Measurements from ENCODE around the gene EPS8L2. TPM values are rescaled to one million over a fixed set of nuclear protein-coding genes. Genes with fewer than 3 reads are reported as not detected.
A peak's percentile ranks its signal among the peaks of the same experiment; 100 is the strongest.

Gene EPS8L2
- total RNA-seq, 1 experiment from 2014 or later = 119 TPM

DNA sequence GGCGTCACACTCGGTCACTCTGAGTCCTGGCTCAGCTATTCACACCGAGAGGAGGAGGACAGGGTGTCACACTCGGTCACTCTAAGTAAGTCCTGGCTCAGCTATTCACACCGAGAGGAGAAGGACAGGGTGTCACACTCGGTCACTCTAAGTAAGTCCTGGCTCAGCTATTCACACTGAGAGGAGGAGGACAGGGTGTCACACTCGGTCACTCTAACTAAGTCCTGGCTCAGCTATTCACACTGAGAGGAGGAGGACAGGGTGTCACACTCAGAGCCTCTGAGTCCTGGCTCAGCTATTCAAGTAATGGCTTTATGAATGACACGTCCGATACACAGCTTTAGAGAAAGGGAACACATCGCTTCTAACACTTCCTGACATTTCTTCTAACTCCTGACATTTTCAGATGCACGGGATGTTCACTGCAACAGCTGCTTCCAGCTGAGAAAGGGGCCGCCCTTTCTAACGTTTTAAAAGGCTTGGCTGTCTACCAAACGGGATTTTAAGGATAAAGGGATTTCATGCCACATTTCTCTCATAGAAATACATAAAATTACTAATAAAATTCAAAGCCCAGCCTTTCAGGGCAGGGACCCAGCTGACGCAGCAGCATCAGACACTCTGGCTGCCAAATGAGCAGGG is 40.8 kb upstream of the EPS8L2 start:
- ChIA-PET POLR2A (no interaction called here), CTCF (interaction anchor here (0.6 kb wide), 1 partner anchor 989 kb away, joined by 3 read pairs; no protein-coding TSS in a partner anchor)
- H3K4me3 Mint-ChIP-seq (ENCODE audit: unreplicated experiment) = no peak overlapping the region
- peaks cover 49% of the 10 kb centered on the region for H3K36me3 Mint-ChIP-seq (ENCODE audit: insufficient read depth, unreplicated experiment)
- H3K27ac Mint-ChIP-seq (ENCODE audit: low read depth, unreplicated experiment) = peak overlapping the region; percentile 25
- intact Hi-C loops (cut with micrococcal nuclease) = no loop called here
- BruUV-seq (replicated peaks) = no TSS peak
- TF ChIP-seq CTCF (IDR thresholded peaks at IDR 0.05; ENCODE audit: unreplicated experiment) = no peak
- H3K27me3 Mint-ChIP-seq (ENCODE audit: insufficient read depth, unreplicated experiment) = no peaks in the 10 kb centered on the region
- DNase-seq (ENCODE audit: unreplicated experiment) = no peak
- H3K9me3 Mint-ChIP-seq (ENCODE audit: unreplicated experiment) = no peaks in the 10 kb centered on the region
- no peaks in the 10 kb centered on the region for H3K4me1 Mint-ChIP-seq (ENCODE audit: insufficient read depth, unreplicated experiment)

GRCh38 chr11:665704-666281 is 40.2 kb upstream of the EPS8L2 start:
- H3K27ac Mint-ChIP-seq (ENCODE audit: low read depth, unreplicated experiment) = peak overlapping the region; percentile 25
- no peak overlapping the region for H3K4me3 Mint-ChIP-seq (ENCODE audit: unreplicated experiment)
- BruUV-seq (replicated peaks) = no TSS peak
- no peaks in the 10 kb centered on the region for H3K4me1 Mint-ChIP-seq (ENCODE audit: insufficient read depth, unreplicated experiment)
- no peaks in the 10 kb centered on the region for H3K27me3 Mint-ChIP-seq (ENCODE audit: insufficient read depth, unreplicated experiment)
- ChIA-PET CTCF (no interaction called here), POLR2A (no interaction called here)
- H3K9me3 Mint-ChIP-seq (ENCODE audit: unreplicated experiment) = no peaks in the 10 kb centered on the region
- intact Hi-C loops (cut with micrococcal nuclease) = no loop called here
- DNase-seq (ENCODE audit: unreplicated experiment) = no peak
- TF ChIP-seq CTCF (IDR thresholded peaks at IDR 0.05; ENCODE audit: unreplicated experiment) = no peak
- H3K36me3 Mint-ChIP-seq (ENCODE audit: insufficient read depth, unreplicated experiment) = peaks cover 52% of the 10 kb centered on the region

DNA sequence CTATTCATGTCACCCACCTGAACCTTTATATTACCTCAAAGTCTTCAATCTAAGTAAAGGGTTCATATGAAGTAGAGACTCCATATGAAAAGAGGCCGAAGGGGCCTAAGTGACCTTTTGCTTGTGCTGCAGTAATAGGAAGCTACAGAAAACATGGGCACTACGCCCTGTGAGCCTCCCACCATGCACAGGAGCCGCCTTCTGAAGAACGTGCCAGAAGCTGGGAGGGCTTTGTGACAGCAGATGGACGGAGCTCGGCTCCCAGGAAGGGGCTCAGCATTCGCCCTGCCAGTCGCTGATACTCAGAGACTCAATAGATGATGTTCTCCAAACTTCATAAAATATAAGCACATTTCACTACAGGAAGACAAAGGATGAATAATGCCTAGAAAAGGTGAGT is 32.2 kb upstream of the EPS8L2 start:
- ChIA-PET POLR2A (interaction anchor here (0.6 to 0.8 kb wide), 2 partner anchors 27 to 51 kb away, joined by 3 read pairs; no protein-coding TSS in a partner anchor), CTCF (interaction anchor here (0.8 to 0.9 kb wide), 3 partner anchors 9 to 49 kb away, joined by 3 to 4 read pairs (median 3); no protein-coding TSS in a partner anchor)
- DNase-seq (ENCODE audit: unreplicated experiment) = no peak
- Mint-ChIP-seq H3K4me3 (ENCODE audit: unreplicated experiment) (no peak overlapping the region), H3K36me3 (ENCODE audit: insufficient read depth, unreplicated experiment) (peaks cover 74% of the 10 kb centered on the region), H3K4me1 (ENCODE audit: insufficient read depth, unreplicated experiment) (no peaks in the 10 kb centered on the region), H3K27ac (ENCODE audit: low read depth, unreplicated experiment) (no peak overlapping the region), H3K9me3 (ENCODE audit: unreplicated experiment) (no peaks in the 10 kb centered on the region), H3K27me3 (ENCODE audit: insufficient read depth, unreplicated experiment) (no peaks in the 10 kb centered on the region)
- BruUV-seq (replicated peaks) = no TSS peak
- TF ChIP-seq CTCF (IDR thresholded peaks at IDR 0.05; ENCODE audit: unreplicated experiment) = no peak
- intact Hi-C loops (cut with micrococcal nuclease) = no loop called here

DNA sequence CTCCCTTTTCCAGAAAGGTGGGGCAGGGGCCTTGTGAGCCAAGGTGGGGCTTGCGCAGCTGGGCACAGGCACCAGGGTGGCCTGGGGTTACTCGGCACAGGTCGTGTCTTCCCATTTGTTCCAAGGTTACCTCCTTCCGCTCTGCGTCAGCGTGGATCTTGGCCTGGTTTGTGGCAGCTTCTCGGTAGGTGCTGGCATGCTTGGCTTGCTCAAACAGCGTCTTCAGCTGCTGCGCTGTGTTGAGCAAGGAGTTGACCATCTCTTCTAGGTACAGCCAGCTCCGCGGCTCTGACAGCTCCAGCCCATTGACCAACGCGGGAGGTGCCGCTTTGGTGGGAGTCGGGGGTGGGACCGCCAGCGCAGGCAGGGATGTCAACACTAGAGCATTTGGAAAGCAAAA is 31.6 kb upstream of the EPS8L2 start:
- POLR2A ChIA-PET = interaction anchor here (0.8 kb wide), 1 partner anchor 28 kb away, joined by 3 read pairs; no protein-coding TSS in a partner anchor
- peaks cover 75% of the 10 kb centered on the region for H3K36me3 Mint-ChIP-seq (ENCODE audit: insufficient read depth, unreplicated experiment)

More for the DNA sequence above, 31.6 kb upstream of the EPS8L2 start:
- no peak overlapping the region for H3K27ac Mint-ChIP-seq (ENCODE audit: low read depth, unreplicated experiment)
- intact Hi-C loops (cut with micrococcal nuclease) = no loop called here
- no peak overlapping the region for H3K4me3 Mint-ChIP-seq (ENCODE audit: unreplicated experiment)
- no TSS peak for BruUV-seq (replicated peaks)
- H3K9me3 Mint-ChIP-seq (ENCODE audit: unreplicated experiment) = no peaks in the 10 kb centered on the region
- DNase-seq (ENCODE audit: unreplicated experiment) = no peak
- TF ChIP-seq CTCF (IDR thresholded peaks at IDR 0.05; ENCODE audit: unreplicated experiment) = no peak
- CTCF ChIA-PET = interaction anchor here (0.7 to 0.9 kb wide), 4 partner anchors 9 to 48 kb away, joined by 3 to 4 read pairs (median 3); no protein-coding TSS in a partner anchor
- no peaks in the 10 kb centered on the region for H3K4me1 Mint-ChIP-seq (ENCODE audit: insufficient read depth, unreplicated experiment)
- H3K27me3 Mint-ChIP-seq (ENCODE audit: insufficient read depth, unreplicated experiment) = no peaks in the 10 kb centered on the region
